A549 (cell line): ENCODE data around the gene CNBD2.
"Not testable (repeated sequence)": the region's sequence is repeated elsewhere in the genome, so short reads cannot be mapped to it uniquely, and the experiment has no call there.

Source experiments
- RAD21 ChIP-seq, 2 experiments: fragments of >200 bp in 1 of 2; sonication (Bioruptor Twin) in 1 of 2; formaldehyde crosslinking in 1 of 2; IDR thresholded peaks in 1 of 2; conservative IDR thresholded peaks in 1 of 2; 2 replicates in 1 of 2; 3 replicates in 1 of 2; pipeline ENCODE4 v1.6.1; 2012 to 2018; ENCODE audit warnings: inconsistent platforms in 1 of 2
- RARB ChIP-seq: fragments of 250-450 bp; sonication (Bioruptor Pico); IDR thresholded peaks from 2 replicates; pipeline ENCODE4 v1.8.0; 2021; ENCODE audit warnings: mild to moderate bottlenecking, moderate library complexity
- TF ChIP-seq, protein P1 (sequence below): fragments of >200 bp; sonication (Bioruptor Twin); formaldehyde crosslinking; IDR thresholded peaks from 3 replicates; pipeline ENCODE4 v1.6.1; 2016
- TF ChIP-seq, protein P2 (sequence below): fragments of >200 bp; sonication (Bioruptor Twin); formaldehyde crosslinking; IDR thresholded peaks from 3 replicates; pipeline ENCODE4 v1.5.1; 2016
- TF ChIP-seq, protein P3 (sequence below): IDR thresholded peaks from 2 replicates; pipeline ENCODE4 v1.6.1; 2012

DNA sequence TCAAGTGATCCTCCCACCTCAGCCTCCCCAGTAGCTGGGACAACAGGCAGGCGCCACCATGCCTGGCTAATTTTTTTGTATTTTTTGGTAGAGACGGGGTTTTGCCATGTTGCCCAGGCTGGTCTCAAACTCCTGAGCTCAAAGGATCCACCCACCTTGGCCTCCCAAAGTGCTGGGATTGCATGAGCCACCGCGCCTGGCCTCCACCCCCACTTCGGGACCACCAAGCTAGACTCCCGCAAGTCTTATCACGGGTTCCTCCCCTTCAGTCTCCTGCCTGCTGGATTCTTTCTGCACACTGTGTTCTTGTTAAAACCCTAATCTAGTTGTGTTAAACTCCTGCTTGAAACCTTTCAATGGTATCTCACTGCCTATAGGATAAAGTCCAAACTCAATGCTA is 57.7 kb downstream of the CNBD2 start:
- TF ChIP-seq, protein P1, sequence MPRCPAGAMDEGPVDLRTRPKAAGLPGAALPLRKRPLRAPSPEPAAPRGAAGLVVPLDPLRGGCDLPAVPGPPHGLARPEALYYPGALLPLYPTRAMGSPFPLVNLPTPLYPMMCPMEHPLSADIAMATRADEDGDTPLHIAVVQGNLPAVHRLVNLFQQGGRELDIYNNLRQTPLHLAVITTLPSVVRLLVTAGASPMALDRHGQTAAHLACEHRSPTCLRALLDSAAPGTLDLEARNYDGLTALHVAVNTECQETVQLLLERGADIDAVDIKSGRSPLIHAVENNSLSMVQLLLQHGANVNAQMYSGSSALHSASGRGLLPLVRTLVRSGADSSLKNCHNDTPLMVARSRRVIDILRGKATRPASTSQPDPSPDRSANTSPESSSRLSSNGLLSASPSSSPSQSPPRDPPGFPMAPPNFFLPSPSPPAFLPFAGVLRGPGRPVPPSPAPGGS = not testable (repeated sequence)
- TF ChIP-seq RAD21 (conservative IDR thresholded peaks at IDR 0.05 in 1 of 2, IDR thresholded peaks at IDR 0.05 in 1 of 2); RARB (CRISPR knock-in tag): not testable (repeated sequence)
- TF ChIP-seq, protein P2, sequence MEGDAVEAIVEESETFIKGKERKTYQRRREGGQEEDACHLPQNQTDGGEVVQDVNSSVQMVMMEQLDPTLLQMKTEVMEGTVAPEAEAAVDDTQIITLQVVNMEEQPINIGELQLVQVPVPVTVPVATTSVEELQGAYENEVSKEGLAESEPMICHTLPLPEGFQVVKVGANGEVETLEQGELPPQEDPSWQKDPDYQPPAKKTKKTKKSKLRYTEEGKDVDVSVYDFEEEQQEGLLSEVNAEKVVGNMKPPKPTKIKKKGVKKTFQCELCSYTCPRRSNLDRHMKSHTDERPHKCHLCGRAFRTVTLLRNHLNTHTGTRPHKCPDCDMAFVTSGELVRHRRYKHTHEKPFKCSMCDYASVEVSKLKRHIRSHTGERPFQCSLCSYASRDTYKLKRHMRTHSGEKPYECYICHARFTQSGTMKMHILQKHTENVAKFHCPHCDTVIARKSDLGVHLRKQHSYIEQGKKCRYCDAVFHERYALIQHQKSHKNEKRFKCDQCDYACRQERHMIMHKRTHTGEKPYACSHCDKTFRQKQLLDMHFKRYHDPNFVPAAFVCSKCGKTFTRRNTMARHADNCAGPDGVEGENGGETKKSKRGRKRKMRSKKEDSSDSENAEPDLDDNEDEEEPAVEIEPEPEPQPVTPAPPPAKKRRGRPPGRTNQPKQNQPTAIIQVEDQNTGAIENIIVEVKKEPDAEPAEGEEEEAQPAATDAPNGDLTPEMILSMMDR = not testable (repeated sequence)
- TF ChIP-seq, protein P3, sequence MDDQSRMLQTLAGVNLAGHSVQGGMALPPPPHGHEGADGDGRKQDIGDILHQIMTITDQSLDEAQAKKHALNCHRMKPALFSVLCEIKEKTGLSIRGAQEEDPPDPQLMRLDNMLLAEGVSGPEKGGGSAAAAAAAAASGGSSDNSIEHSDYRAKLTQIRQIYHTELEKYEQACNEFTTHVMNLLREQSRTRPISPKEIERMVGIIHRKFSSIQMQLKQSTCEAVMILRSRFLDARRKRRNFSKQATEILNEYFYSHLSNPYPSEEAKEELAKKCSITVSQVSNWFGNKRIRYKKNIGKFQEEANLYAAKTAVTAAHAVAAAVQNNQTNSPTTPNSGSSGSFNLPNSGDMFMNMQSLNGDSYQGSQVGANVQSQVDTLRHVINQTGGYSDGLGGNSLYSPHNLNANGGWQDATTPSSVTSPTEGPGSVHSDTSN = not testable (repeated sequence)
